ENCODE results near the gene AR. TPM values are rescaled to one million over a fixed set of nuclear protein-coding genes. Genes with fewer than 3 reads are reported as not detected.
A peak's percentile ranks its signal among the peaks of the same experiment; 100 is the strongest.

Gene AR
- total RNA-seq, 1 experiment from 2014 or later = not detected

GRCh38 chrX:67563469-67564448 lies 19.9 kb downstream of the AR start:
- in situ Hi-C loops (cut with HindIII; ENCODE audit: low sequenced_read_pairs) = no loop called here
- DNase-seq (ENCODE audit: low spot score) = no peak

DNA sequence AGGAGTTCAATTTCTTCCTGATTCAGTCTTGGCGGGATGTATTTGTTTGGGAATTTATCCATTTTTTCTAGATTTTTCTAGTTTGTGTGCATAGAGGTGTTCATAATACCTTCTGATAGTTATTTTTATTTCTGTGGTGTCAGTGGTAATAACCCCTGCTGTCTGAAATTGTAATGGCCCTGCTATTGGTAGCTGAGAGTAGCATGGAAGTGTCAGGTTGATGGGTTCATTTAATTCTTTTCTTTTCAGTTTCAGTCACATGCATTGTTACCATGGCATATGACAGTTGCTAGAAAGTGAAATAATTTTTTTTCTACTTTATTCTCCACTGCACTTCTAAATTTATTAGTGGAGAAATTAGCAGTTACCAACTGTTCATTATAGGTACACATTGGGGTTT lies 20.7 kb downstream of the AR start:
- in situ Hi-C loops (cut with HindIII; ENCODE audit: low sequenced_read_pairs) = no loop called here

DNA sequence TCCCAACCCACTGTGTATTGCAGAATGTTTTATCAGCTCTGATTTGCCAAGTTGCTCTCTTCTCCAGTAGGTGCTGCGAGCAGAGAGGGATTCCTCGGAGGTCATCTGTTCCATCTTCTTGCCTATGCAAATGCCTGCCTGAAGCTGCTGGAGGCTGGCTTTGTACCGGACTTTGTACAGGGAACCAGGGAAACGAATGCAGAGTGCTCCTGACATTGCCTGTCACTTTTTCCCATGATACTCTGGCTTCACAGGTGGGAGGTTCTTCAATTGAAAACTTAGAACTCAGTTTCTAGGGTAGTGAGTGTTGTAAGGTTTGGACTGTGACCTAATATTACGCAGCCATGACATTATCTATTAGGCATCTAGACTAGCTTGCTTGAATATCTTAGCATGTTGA lies 24.9 kb downstream of the AR start:
- DNase-seq (ENCODE audit: low spot score) = no peak
- in situ Hi-C loops (cut with HindIII; ENCODE audit: low sequenced_read_pairs) = no loop called here

More for the DNA sequence above, 20.7 kb downstream of the AR start:
- DNase-seq (ENCODE audit: low spot score) = no peak

DNA sequence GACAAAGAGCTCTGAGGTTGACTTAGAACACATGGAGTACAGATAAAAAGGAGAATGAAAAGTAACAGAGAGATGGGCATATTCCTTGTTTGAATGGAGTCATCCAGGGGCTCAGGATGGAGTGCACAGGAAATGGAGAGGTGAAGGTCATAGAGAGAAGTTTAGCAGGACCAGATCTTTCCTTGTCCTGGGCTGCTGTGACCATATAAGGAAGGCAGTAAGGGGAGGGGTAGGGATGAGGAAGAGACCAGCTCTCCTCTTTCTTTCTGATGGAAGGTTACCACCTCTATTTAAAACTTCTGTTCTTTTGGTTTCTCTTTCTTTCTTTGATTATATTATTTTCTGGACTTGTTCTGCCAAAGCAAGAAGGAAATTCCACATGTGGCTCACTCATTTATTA lies 27.0 kb downstream of the AR start:
- DNase-seq (ENCODE audit: low spot score) = no peak
- in situ Hi-C loops (cut with HindIII; ENCODE audit: low sequenced_read_pairs) = no loop called here

DNA sequence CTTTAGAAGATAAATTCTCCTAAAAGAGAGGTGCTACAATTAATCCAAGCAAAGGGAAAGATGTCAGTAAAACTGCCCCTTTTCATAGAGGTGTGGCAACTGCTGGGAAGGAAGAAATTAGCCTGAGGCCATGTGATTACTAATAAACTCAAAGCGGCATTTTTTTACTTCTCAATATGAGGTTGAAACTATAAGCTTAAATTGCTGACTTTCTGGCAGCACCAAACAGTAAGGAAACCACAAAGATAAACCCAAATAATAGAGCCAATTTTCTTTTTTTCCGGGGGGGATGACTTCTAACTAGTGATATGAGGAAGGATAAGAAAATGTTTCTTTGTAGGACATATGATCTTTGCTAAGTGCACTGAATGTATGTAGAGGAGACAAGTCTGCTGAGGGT lies 30.9 kb downstream of the AR start:
- in situ Hi-C loops (cut with HindIII; ENCODE audit: low sequenced_read_pairs) = no loop called here
- DNase-seq (ENCODE audit: low spot score) = no peak

GRCh38 chrX:67582436-67582835 lies 38.6 kb downstream of the AR start:
- no peak for DNase-seq (ENCODE audit: low spot score)
- in situ Hi-C loops (cut with HindIII; ENCODE audit: low sequenced_read_pairs) = no loop called here

GRCh38 chrX:67583171-67583570 lies 39.4 kb downstream of the AR start:
- no peak for DNase-seq (ENCODE audit: low spot score)
- in situ Hi-C loops (cut with HindIII; ENCODE audit: low sequenced_read_pairs) = no loop called here

DNA sequence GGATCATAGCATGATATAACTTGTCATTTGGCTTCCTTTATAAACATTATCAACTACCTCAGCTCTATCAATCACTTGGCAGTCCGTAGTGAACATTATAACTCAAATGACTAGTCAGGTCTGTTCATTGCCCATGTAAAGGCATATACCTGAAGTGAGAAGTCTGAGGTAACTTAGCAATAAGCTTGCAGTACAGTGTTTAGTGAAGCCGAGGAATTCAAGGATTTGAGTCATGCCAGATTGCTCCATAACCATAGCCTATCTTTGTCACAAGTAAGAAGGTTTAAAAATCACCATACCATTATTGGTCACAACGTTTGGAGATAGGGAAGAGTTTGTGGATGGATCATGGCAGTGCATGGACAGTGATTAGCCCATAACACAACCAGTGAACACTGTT lies 41.6 kb downstream of the AR start:
- no peak for DNase-seq (ENCODE audit: low spot score)
- in situ Hi-C loops (cut with HindIII; ENCODE audit: low sequenced_read_pairs) = no loop called here

DNA sequence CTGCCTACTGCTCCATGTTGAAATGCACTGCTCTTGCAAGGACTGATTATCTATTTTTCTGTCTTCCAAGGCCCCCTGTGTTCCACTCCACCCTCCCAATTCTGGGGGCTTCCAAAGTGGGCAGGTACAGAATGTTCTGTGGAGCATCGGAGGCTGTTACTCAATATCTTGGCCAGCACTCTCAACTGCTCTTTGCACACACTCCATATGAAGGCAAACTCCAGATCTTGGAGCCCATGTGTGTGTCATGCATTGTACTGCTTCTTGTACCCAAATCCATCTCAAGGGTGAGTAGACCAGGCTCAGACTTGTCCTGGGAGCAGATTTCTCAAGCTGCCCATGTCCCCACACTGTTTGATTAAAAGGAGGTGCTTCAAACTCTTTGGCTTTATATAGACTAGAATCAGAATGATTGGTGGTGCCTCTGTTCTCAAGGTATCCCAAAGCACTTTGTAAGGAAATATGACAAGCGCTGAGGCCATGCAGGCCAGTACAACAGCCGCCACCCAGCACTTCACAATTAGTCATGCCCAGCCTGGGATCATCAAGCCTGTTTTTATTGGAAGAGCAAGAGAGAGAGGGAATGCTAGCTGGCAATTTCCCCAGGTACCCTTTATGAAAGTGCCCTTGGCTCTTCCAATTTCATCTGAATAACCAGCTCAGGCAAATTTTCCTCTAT lies 44.3 kb downstream of the AR start:
- in situ Hi-C loops (cut with HindIII; ENCODE audit: low sequenced_read_pairs) = no loop called here
- peak; percentile 0 for DNase-seq (ENCODE audit: low spot score)

DNA sequence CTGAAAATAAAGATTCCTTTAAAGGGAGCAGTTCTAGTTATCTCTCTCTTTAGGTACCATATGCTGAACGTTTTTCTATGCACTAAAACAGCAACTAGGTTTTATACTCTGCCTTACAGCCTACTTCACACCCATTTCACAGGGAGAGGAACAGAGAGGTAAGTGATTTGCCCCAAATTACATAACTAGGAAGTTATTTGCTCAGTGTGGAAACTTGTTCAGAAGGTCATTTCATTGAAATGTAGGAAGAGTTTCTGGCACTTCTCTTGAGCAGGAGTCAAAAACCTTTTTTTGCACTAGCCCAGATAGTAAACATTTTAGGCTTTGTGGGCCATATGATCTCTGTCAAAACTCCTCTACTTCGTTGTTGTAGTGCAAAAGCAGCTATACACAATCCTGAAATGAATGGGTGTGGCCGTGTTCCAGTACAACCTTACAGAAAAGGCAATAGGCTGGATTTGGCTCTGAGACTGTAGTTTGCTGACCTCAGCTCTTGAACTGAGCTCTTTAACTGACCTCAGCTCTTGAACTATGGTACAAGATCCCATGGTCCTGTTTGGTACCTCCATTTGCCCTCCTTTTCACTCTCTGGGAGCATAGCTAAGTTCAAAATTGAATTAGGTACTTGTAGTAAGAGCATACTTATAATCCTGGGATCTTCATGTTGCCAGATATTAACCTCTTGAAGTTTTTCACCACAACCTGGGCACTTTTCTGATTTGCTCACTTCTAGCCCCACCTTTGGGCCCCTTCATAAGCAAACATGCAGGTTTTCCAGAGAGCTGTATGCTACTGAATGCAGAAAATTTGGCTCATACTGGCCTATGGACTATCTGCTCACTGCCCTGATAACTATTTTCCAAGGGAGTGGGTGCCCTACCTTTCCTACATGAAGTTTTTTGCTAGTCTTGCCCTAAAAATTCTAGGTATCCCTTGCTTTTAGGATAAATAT lies 53.3 kb downstream of the AR start:
- no peak for DNase-seq (ENCODE audit: low spot score)
- in situ Hi-C loops (cut with HindIII; ENCODE audit: low sequenced_read_pairs) = no loop called here

DNA sequence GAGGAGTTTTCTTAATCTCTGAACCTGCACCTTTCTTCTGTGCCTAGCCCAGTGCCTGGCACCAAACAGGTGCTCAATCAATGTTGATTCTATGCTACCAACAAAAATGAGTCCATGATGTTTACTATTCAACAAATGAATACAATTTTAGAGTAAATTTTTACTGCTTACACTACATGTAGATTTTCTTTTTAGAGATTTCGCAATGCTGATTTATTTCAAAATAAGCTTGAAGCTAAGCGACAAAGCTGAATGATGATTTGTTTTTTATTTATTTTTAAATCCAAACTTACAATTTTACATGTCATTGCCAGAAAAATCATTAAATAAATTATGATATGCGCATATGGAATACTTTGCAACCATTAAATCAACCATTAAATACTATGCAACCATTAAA lies 55.7 kb downstream of the AR start:
- in situ Hi-C loops (cut with HindIII; ENCODE audit: low sequenced_read_pairs) = no loop called here
- no peak for DNase-seq (ENCODE audit: low spot score)

GRCh38 chrX:67601771-67602170 lies 58.0 kb downstream of the AR start:
- in situ Hi-C loops (cut with HindIII; ENCODE audit: low sequenced_read_pairs) = no loop called here
- no peak for DNase-seq (ENCODE audit: low spot score)

GRCh38 chrX:67604979-67605703 lies 61.3 kb downstream of the AR start:
- in situ Hi-C loops (cut with HindIII; ENCODE audit: low sequenced_read_pairs) = no loop called here

DNA sequence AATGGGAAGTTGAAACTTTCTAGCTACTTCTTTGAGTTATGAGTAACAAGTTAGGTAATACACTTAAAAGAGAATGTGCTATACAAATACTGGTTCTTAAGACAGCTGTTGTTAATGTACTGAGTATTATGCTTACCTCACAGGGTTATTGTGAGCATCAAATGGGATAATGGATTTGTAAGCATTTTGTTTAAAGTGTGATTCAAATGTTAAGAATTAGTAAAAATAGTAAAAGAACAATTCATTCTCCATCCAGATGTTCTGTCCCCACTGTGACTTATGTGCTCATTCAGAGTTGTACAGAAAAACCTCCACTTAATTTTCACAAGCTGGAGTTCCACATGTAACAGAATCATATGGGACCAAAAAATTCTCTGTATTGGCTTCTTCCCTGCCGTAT lies 63.6 kb downstream of the AR start:
- in situ Hi-C loops (cut with HindIII; ENCODE audit: low sequenced_read_pairs) = no loop called here
- no peak for DNase-seq (ENCODE audit: low spot score)

More at GRCh38 chrX:67604979-67605703, 61.3 kb downstream of the AR start:
- no peak for DNase-seq (ENCODE audit: low spot score)

DNA sequence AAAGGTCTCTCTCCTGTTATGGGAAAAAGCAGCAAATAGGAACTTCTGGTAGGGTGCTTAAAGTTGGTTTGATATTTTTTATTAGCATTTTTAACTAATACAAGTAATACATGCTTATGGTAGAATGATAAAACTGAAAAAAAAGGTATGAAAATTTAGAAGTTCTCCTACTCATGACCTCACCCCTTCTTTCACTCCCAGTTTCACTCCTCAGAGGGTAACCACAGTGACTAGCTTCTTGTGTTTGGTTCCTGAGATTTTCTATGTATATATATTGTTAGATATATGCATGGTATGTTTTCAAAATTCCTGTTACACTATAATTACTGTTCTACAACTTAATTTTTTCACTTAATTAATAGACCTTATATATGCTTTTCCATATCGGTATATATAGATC lies 66.5 kb downstream of the AR start:
- DNase-seq (ENCODE audit: low spot score) = no peak
- in situ Hi-C loops (cut with HindIII; ENCODE audit: low sequenced_read_pairs) = no loop called here

DNA sequence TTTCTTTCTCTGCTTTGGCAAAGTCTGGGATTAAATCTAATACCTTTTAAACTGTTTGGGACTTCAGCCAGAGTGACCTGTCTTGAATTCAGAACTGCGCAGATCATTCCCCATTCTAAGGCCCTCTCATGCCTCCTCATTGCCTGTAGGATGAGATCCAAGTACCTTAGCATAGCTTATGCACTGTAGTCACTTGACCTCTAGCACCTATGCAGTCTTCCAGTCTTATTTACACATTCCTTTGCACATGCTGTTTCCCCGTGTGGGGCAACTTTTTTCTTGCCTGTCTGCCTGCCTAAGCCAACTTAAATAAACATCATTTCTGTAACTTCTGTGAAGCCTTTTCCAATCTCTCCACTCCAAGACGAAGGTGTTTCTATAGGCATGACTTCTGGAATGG lies 68.4 kb downstream of the AR start:
- DNase-seq (ENCODE audit: low spot score) = no peak
- in situ Hi-C loops (cut with HindIII; ENCODE audit: low sequenced_read_pairs) = no loop called here

DNA sequence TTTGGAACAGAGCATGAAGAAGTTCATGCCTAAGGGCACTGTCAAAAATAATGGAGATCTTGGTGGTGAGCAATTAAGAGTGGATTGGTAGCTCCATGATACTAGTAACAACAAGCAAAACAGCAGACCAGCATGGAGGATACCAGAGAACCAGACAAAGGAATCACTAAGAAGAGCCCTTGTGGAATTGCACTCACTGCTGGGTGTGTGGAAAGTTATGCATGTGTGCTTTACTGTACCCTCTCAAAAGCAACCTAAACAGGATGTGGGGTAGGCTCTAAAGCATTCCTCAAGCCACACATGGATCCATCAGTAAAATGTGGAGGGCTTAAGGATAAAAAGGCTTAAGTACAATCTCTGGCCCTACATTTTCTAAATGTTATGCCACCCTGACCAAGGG lies 69.5 kb downstream of the AR start:
- in situ Hi-C loops (cut with HindIII; ENCODE audit: low sequenced_read_pairs) = no loop called here
- DNase-seq (ENCODE audit: low spot score) = no peak

DNA sequence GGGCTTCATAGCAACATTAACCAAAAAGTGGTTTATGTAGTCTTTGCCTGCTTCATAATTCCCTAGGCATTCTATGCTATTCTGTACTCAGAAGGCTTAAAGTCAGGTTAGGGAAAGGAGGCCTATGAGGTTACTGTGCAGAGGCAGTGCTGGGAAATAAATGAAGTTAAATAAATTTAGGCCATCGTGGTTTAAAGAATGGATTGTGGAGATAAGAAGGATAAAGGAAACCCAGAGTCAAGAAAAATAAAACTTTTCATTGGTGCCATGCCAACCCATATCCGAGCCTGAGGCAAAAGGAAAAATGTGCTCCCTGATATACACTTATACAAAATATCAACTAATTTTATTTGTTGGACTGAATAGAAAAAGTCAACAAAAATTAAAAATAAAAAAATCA lies 70.2 kb downstream of the AR start:
- DNase-seq (ENCODE audit: low spot score) = no peak
- in situ Hi-C loops (cut with HindIII; ENCODE audit: low sequenced_read_pairs) = no loop called here

DNA sequence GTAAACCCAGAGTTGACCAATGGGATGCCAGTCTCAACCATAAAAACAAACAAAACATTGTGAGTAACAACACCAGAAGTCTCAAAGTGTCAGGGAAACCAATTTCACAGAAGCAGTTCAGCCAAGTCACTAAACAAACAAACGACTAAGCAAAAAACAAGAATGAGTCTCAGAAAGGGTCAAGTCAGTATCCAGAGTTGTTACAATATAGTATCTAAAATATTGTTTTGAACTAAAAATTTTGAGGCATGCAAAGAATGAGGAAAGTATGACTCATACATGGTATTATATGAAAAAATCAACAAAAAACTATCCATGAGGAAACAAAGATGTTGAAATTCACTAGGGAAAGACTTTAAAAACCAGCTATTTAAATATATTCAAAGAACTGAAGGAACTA lies 70.6 kb downstream of the AR start:
- no peak for DNase-seq (ENCODE audit: low spot score)
- in situ Hi-C loops (cut with HindIII; ENCODE audit: low sequenced_read_pairs) = no loop called here
